AG20443 (cell line): ENCODE measurements around the gene THRSP.
"Not testable (repeated sequence)": the region's sequence is repeated elsewhere in the genome, so short reads cannot be mapped to it uniquely, and the experiment has no call there.

Source experiments
- DNase-seq: peaks from one replicate; pipeline ENCODE4 v3.0.0; 2012; ENCODE audit warnings: low spot score, mixed read lengths

The THRSP gene

DNA sequence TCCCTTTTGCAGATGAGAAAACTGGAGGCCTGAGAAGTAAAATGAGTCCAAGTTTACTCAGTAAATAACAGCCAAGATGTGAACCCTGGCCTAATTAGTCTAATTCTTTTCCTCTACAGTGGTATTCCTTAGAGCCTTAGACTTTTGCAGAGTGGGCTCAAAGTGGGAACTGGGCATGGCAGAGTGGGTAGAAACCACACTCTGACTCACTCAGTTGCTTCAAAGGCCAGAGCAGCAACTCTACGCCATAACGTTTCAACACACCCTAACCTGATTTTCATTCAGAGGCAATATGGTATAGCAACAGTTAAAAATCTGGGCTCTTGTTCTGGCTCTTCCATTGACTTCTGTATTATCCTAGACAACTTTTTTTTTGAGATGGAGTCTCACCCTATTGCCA, 2.8 kb downstream of the THRSP start:
- no peak for DNase-seq

DNA sequence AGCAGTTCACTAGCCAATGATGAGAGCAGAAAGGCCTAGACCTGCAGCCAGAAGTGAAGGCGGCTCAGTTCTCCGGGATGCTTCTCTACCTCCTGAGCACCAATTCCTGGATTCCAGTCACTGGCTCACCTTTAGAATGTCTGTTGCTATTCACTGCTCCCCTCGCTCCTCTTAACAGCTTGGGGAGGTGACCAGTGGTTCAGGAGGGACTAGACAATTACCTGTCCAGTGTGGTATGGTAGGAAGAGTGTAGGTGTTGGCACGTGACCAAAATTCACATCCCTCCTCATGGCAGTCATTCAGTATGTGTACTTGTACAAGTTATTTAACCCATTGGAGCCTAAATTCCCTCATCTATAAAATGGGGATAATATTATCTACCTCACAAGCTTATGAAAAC, 4.0 kb downstream of the THRSP start:
- no peak for DNase-seq

DNA sequence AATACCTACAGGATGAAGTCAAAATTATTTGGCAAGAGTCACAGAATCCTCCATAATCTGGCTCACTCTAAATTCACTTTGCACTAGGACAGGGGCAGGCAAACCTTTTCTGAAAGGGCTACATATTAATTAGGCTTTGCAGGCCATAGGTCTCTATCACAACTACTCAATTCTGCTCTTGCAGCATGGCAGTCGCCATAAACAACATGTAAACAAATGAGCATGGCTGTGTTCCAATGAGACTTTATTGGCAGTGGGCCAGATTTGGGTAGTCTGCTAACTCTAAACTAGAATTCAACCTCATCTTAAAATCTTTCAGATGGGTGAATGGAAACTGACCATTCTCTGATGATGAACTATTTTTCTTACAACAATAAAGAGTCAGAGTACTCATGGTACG, 5.8 kb downstream of the THRSP start:
- DNase-seq, result no peak

DNA sequence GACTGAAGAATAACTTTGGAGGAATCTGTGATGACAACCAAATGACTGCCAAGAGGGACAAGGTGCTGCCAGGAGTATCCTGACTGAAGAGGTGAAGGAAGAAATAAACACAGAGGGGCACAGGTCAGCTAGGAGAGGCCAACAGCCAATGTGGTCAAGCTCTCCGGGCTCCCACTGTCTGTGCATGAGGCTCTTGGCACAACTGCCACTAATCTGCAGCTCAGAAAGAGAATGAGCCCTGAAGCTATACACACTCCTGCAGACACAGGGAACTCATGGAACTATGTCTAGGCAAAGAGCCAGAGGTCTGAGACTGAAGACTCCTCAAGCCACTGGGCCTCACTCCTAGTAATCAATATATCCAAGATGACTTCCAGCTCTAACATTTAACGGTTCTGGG, 7.0 kb downstream of the THRSP start:
- DNase-seq, result no peak

DNA sequence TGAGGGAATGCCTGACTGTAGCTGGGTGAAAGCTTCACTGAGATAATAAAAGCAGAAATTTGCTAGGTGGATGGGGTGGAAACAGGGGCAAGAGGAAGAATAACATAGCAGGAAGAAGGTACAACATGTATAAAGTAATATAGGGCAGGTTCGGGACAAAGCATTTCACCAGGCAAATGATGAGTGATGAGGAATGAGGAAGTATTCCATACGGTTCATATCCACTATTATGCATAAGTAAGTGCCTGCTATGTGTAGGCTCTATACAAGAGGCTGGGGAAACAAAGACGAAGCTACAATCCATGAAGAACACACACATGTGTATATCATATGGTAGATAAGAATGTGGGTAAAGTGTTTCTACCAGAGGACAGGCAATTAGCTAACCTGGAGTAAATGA, 8.1 kb downstream of the THRSP start:
- no peak for DNase-seq

DNA sequence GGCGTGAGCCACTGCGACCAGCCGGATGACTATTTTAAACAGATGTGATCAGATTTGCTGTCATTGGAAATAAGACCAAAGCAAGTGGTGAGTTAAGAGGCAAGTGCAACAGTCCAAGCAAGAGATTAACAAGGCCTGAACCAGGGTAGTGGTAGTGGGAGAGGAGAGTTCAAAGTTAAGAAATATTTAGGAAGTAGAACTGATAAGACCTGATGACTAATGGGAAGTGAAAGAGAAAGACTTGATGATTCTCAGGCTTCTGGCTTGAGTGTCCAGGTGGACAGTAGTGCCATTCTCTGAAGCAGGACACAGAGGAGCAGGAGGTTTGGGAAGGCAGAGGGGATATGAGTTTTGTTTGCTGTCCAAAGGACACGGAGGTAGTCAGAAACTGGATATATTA, 8.8 kb downstream of the THRSP start:
- DNase-seq, result no peak

DNA sequence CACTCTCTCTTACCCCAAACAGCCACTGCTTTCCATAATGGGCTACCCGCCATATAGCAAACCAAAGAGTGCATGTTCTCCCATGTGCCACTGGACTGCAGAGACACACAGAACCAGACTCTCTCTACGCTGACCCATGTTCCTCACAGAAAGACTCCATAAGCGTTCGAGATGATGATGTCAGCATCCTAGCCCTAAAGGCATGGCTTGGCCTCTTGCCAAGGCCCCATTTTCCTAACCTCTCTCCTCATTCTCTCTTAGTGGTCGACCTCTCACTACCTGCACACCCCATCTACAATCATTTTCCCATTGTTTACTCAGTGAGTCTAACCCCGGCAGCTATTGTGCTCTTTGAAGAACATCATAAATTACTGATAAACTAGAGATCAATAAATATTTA, 11.1 kb downstream of the THRSP start:
- no peak for DNase-seq

DNA sequence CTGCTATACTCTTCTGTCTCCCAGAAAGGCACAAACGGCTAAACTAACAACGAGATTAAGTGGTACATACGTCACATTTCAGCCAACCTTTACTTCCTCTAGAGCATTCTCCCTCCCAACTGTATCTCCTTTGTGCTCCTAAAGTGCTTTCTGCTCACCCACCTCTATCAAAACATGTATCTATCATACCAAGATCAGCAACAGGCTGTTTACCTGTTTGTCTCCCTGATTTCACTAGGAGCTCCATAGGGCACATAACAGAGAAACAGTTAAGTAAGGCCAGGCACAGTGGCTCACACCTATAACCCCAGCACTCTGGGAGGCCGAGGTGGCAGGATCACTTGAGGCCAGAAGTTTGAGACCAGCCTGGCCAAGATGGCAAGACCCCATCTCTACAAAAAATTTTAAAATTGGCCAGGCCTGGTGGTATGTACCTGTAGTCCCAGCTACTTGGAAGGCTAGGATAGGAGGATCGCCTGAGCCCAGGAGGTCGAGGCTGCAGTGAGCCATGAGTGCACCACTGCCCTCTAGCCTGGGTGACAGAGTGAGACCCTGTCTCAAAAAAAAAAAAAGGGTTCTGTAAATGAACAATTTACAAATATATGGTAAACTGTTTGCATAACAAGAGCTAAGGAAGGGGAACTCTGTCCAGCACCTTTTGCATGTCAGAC, 13.2 kb downstream of the THRSP start:
- DNase-seq, result no peak

DNA sequence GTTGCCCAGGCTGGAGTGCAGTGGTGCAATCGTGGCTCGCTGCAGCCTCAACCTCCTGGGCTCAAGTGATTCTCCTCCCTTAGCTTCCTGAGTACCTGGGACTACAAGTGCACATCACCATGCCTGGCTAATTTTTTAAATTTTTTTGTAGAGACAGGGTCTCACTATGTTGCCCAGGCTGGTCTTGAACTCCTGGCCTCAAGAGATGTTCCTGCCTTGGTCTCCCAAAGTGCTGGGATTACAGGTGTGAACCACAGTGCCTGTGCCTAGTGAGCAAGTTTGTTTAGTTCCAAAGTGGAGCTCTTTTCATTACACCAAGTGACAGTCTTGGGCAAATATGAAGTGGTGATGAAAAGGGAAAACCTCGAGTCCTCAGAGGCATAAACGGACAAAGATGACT, 13.9 kb downstream of the THRSP start:
- not testable (repeated sequence) for DNase-seq

DNA sequence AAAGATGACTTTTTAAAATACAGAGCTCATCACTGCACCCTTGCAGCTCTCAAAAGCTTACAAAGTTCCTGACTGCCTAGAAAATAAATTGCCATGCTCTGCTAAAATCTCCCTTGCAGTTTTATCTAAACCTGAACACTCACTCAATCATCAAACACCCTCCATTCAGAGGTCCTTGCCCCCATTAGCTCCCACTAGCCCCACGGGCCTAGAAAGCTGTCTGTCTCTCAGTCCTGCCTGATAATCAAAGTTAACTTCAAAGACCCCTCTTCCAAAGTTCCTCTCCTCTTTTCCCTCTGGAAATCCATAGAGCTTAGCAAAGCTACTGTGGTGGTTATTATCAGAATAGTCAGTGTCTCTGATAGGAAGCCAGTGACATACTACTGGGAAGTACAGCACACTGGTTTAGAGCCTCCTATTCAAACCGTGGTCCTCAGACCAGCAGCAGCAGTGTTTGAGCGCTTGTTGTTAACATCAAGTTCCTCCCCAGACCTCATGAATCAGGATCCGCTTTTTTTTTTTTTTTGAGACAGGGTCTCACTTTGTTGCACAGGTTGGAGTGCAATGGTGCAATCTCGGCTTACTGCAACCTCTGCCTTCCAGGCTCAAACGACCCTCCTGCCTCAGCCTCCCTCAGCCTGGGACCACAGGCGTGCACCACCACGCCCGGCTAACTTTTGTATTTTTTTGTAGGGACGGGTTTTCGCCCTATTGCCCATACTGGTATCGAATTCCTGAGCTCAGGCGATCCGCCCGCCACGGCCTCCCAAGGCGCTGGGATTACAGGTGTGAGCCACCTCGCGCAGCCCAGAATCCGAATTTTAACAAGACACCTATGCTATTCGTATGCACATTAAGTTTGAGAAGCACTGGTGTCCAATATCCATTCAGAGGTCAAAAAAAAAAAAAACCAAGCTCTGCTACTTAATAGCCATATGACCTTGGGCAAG, 14.8 kb downstream of the THRSP start:
- no peak for DNase-seq

DNA sequence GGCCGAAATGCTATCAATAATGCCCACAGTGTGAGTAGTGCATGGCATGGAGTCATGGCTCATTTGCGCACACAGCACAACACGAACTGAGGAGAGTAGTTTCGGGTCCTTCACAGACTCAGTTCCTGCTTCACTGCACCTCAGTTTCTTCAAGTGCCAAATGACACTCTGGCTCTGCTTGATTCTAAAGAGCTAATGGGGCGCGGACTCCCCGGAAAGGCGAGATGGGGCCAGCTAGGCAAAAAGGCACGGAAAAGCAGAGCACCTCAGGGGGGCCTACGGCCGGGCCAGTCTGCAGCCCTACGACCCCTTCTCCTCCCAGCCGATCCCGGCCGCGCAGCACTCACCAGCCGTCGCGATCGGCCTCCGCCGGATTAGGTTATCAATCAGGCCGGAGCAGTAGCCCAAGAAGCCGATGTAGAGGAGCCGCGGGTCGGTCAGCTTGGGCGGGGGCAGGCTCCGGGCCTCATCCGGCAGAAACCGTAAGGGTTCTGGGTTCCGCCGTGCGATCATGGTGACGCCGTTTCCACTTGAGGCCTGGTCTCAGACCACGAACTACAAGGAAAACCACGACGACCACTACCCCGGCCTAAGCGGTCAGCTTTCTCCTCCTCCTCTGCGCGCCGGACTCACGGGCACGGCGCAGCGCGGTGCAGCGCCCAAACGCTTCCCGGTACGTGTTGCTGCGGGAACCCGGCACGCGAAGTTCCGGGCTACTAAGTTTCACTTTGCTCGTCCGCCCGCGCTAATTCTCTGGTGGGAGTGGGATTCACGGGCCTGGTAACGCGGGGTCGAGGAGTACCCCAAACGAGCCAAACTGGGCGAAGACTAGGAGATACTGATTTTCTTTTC, 15.8 kb downstream of the THRSP start, which contains the start of gene NDUFC2:
Gene NDUFC2 (minus strand): TSS at position 631 of the 852 bp plus-strand sequence. CDS start 118 bp downstream, at position 513.
- DNase-seq, result peak; percentile 93

DNA sequence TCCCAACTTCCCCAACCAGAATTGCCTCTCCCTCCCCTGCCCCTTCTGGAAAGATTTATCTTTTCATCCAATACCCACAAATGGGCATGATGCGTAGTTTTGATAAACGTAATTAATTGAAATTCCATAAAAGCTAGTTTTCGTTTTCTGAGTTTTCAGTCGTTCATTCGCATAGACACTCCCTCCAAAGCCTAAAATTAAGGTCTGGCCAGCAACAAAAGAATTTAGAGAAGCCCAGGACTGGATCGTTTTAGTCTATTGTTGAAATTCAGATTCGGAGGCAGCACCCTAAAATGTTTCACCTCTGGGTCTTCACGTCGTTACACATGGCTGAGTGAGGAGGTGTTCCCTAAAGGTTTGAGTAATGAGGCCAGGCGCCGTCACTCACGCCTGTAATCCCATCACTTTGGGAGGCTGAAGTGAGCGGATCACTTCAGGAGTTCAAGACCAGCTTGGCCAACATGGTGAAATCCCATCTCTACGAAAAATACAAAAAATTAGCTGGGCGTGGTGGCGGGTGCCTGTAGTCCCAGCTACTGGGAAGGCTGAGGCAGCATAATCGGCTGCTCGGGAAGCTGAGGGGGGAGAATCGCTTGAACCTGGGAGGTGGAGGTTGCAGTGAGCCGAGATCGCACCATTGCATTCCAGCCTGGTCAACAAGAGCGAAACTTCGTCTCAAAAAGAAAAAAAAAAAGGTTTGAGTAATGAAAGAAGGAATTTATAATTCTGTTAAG, 16.6 kb downstream of the THRSP start:
- DNase-seq, result no peak

DNA sequence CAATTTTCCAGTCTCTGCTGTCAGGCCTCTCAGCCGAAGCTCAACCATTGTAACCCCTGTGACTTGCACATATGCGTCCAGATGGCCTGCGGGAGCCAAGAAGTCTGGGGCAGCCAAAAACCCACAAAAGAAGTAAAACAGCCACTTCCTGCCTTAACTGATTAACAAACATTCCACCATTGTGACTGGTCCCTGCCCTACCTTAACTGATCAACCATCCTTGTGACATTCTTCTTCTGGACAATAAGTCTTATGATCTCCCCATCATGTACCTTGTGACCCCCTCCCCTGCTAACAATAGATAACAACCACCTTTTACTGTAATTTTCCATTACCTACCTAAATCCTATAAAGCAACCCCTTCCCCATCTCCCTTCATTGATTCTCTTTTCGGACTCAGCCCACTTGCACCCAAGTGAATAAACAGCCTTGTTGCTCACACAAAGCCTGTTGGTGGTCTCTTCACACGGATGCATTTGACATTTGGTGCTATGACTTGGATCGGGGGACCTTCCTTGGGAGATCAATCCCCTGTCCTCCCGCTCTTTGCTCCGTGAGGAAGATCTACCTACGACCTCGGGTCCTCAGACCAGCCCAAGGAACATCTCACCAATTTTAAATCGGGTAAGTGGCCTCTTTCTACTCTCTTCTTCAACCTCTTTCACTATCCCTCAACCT, 17.3 kb downstream of the THRSP start:
- peak; percentile 26 for DNase-seq

DNA sequence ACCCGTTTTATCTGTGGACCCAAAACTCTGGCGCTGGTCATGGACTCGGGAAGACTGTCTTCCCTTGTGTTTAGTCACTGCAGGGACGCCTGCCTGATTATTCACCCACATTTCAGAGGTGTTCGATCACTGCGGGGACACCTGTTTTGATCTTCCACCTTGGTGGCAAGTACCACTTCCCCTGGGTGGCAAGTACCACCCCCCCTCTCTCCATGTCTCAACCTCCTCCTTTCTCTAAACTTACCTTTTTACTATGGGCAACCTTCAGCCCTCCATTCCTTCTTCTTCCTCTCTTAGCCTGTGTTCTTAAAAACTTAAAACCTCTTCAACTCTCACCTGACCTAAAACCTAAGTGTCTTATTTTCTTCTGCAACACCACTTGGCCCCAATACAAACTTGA, 17.9 kb downstream of the THRSP start:
- DNase-seq, result no peak

DNA sequence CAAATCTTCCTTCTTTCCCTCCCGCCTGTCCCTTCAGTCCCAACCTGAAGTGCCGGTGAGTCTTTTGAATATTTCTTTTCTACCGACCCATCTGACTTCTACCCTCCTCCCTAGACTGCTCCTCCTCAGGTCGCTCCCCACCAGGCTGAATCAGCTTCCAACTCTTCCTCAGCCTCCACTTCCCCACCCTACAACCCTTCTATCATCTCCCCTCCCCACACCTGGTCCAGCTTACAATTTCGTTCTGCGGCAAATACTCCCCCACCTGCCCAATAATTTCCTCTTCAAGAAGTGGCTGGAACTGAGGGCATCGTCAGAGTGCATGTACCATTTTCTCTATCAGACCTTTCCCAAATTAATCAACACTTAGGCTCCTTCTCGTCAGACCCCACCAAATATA, 18.5 kb downstream of the THRSP start:
- DNase-seq, result no peak

DNA sequence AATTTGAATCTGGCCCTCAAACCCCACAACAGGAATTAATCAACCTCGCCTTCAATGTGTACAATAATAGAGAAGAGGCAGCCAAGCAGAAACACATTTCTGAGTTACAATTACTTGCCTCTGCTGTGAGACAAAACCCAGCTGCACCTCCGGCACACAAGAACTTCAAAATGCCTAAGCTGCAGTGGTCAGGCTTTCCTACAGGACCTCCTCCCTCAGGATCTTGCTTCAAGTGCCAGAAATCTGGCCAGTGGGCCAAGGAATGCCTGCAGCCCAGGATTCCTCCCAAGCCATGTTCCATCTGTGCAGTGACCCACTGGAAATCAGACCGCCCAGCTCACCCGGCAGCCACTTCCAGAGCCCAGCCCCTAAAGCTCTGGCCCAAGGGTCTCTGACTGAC, 19.4 kb downstream of the THRSP start:
- no peak for DNase-seq

DNA sequence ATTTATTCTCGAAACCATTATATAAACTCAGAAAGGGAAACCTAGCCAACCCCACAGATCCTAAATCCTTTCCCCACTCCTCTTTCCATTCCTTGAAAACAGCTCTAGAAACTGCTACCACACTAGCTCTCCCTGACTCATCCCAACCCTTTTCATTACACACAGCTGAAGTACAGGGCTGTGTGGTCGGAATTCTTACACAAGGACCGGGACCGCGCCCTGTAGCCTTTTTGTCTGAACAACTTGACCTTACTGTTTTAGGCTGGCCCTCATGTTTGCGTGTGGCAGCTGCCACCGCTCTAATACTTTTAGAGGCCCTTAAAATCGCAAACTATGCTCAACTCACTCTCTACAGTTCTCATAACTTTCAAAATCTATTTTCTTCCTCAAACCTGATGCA, 20.8 kb downstream of the THRSP start:
- not testable (repeated sequence) for DNase-seq

DNA sequence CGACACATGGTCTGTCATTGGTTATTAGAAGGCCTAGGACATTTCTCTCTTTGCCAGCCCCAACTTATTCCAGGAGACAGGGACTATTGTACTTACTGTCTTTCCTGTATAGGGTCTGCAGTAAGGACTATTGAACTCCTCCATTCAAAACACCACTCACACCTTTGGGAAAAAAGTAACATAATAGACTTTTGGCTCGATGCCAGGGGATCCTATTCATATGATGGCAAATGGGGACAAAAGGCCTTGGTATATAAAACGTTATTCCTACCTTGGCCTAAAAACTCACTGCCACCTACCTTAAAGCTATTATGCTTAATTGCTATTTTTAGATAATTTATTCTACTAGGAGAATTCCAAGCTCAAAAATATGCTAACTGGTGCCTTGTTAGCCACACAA, 22.3 kb downstream of the THRSP start:
- DNase-seq, result no peak

DNA sequence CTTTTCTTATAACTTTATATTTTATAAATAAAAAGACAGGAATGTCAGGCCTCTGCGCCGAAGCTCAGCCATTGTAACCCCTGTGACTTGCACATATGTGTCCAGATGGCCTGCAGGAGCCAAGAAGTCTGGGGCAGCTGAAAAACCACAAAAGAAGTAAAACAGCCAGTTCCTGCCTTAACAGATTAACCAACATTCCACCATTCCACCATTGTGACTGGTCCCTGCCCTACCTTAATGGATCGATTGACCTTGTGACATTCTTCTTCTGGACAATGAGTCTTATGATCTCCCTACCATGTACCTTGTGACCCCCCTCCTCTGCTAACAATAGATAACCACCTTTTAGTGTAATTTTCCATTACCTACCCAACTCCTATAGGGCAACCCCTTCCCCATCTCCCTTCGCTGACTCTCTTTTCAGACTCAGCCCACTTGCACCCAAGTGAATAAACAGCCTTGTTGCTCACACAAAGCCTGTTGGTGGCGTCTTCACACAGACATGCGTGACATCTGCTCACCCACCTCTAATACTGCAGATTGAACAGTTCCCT, 22.9 kb downstream of the THRSP start:
- DNase-seq, result not testable (repeated sequence)

DNA sequence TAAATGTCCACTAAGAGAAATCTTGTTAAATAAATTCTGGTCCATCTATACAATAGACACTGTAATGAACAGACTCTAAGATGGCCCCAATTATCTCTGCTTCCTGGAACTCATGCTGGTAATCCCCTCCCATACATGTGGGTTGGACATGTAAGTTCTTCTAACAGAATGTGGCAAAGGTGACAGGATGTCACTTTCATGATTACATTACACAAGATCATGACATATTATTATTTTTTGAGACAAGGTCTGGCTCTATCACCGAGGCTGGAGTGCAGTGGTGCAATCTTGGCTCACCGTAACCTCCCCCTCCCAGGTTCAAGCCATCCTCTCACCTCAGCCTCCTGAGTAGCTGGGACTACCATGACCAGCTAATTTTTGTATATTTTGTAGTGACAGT, 30.6 kb downstream of the THRSP start:
- DNase-seq, result no peak
